Calu3 (cell line): ENCODE measurements around the gene MAMLD1. TPM values are rescaled to one million over a fixed set of nuclear protein-coding genes. Genes with fewer than 3 reads are reported as not detected.

ENCODE experiments used
- BruUV-seq: library from RNA; stranded (reverse); fragments of 400-500 nt; replicated peaks from 2 replicates; lab custom pipeline; 2021; lab: Mats Ljungman, UMichigan
- CTCF ChIA-PET: fragments of 300-600 bp; sonication (Branson Sonifier 250); formaldehyde crosslinking; loops from one replicate; lab custom pipeline; 2022; ENCODE audit warnings: antibody characterized with exemption; lab: Charles Lee
- DNase-seq: peaks from one replicate; pipeline ENCODE4 v3.0.0; 2022
- H3K27ac Mint-ChIP-seq: one replicate; pipeline ENCODE4 v1.8.0; 2022; ENCODE audit warnings: mixed read lengths; ENCODE audit not compliant: unreplicated experiment
- H3K27me3 Mint-ChIP-seq: one replicate; pipeline ENCODE4 v1.8.0; 2022; ENCODE audit warnings: mixed read lengths; ENCODE audit not compliant: unreplicated experiment
- H3K36me3 Mint-ChIP-seq: one replicate; pipeline ENCODE4 v1.8.0; 2022; ENCODE audit warnings: mild to moderate bottlenecking, moderate library complexity, mixed read lengths; ENCODE audit not compliant: insufficient read depth, unreplicated experiment
- H3K4me1 Mint-ChIP-seq: one replicate; pipeline ENCODE4 v1.8.0; 2022; ENCODE audit warnings: mild to moderate bottlenecking, low read depth, mixed read lengths; ENCODE audit not compliant: unreplicated experiment
- H3K4me3 Mint-ChIP-seq: one replicate; pipeline ENCODE4 v1.8.0; 2022; ENCODE audit warnings: mild to moderate bottlenecking, low read depth, moderate library complexity, mixed read lengths; ENCODE audit not compliant: unreplicated experiment
- H3K9me3 Mint-ChIP-seq: one replicate; pipeline ENCODE4 v1.8.0; 2022; ENCODE audit warnings: low read depth, mixed read lengths; ENCODE audit not compliant: unreplicated experiment
- CTCF ChIP-seq: fragments of 200-600 bp; IDR thresholded peaks from one replicate; pipeline ENCODE4 v1.8.0; 2022; ENCODE audit warnings: antibody characterized with exemption; ENCODE audit not compliant: unreplicated experiment
- intact Hi-C: fragments of 100-400 bp; cut with micrococcal nuclease; formaldehyde crosslinking; loops from one replicate; pipeline ENCODE4 v1.10.0; 2022; ENCODE audit not compliant: unreplicated experiment
- total RNA-seq: library from RNA; stranded (reverse); gene quantifications from 2 replicates; pipeline ENCODE4 v1.2.3, GENCODE V29; 2022

MAMLD1 gene
- total RNA-seq, 1 experiment from 2014 or later: 8.8 TPM

DNA sequence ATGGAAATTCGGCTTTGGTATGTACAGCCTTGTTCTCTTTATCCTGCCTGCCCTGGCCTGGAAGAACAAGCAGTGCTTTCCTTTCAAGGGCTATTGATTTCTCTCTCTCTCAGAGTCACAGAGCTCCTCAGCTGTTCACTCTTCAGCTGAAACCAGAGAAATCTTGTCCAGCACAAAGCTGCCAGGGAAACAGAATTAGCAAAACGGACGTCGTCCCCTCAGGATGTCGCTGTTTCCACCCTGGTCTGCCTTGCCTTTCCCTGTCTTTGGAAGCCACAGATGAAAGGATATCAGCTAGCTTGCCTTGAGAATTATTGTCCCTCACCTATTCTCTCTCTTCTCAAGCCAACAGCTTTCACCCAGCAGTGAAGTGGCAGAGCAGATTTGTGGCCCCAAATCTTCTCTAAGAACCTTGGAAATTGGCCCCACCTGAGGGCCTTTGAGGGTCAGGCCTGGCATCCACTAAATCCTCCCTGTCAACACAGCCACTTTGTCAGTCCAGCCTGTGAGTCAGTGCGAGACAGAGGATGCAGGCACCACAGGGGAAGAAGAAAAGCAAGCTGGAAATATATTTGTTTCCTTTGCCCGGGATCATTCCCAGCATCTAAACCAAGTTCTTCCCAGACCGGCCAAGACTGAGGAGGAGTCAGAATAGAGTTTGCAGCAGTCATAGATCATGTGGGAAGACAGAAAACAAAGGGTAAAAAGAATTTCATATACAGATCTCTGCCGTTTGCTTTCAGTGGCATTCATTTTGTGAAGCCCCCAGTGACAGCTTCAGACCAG lies 141.5 kb downstream of the MAMLD1 start:
- DNase-seq: no peak
- no peak for TF ChIP-seq CTCF
- no peaks in the 10 kb centered on the region for H3K36me3 Mint-ChIP-seq
- H3K4me3 Mint-ChIP-seq: no peak overlapping the region
- H3K9me3 Mint-ChIP-seq: no peaks in the 10 kb centered on the region
- no peaks in the 10 kb centered on the region for H3K4me1 Mint-ChIP-seq
- CTCF ChIA-PET: no interaction called here
- no peaks in the 10 kb centered on the region for H3K27me3 Mint-ChIP-seq
- intact Hi-C loops: no loop called here
- BruUV-seq: no TSS peak
- no peak overlapping the region for H3K27ac Mint-ChIP-seq

DNA sequence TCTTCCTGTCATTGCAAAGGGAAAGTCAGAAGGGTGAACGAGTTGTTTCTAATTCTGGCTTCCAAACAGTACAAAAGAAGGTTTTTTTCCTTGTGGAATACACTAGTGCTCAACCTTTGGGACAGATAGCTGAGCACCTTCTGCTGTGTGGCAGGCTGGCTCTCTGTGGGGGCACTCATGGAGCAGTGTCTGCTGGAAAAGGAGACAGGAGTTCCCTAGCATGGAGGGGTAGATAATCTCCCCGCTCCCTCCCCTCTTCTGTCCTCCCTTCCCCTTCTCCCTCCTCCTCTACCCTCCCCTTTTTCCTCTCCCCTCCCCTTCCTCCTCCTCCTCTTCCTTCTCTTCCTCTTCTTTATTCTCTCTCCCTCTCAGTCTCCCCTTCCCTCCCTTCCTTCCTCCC lies 142.9 kb downstream of the MAMLD1 start:
- H3K4me1 Mint-ChIP-seq: no peaks in the 10 kb centered on the region
- no TSS peak for BruUV-seq
- no peak overlapping the region for H3K4me3 Mint-ChIP-seq
- DNase-seq: no peak
- no peak for TF ChIP-seq CTCF
- no peaks in the 10 kb centered on the region for H3K36me3 Mint-ChIP-seq
- H3K9me3 Mint-ChIP-seq: no peaks in the 10 kb centered on the region
- H3K27me3 Mint-ChIP-seq: no peaks in the 10 kb centered on the region
- CTCF ChIA-PET: no interaction called here
- H3K27ac Mint-ChIP-seq: no peak overlapping the region
- intact Hi-C loops: no loop called here

- DNase-seq: no peak
- no peak overlapping the region for H3K4me3 Mint-ChIP-seq
- CTCF ChIA-PET: no interaction called here
- intact Hi-C loops: no loop called here
- H3K9me3 Mint-ChIP-seq: no peaks in the 10 kb centered on the region
- H3K4me1 Mint-ChIP-seq: no peaks in the 10 kb centered on the region
- no TSS peak for BruUV-seq
- no peak overlapping the region for H3K27ac Mint-ChIP-seq
- no peak for TF ChIP-seq CTCF
- H3K36me3 Mint-ChIP-seq: no peaks in the 10 kb centered on the region
- no peaks in the 10 kb centered on the region for H3K27me3 Mint-ChIP-seq
These were observed 143.4 kb downstream of the MAMLD1 start for GRCh38 chrX:150506486-150506885.

- Mint-ChIP-seq H3K27ac (no peak overlapping the region), H3K9me3 (no peaks in the 10 kb centered on the region), H3K36me3 (no peaks in the 10 kb centered on the region), H3K4me3 (no peak overlapping the region), H3K27me3 (no peaks in the 10 kb centered on the region), H3K4me1 (no peaks in the 10 kb centered on the region)
- no peak for DNase-seq
- no peak for TF ChIP-seq CTCF
- CTCF ChIA-PET: no interaction called here
- intact Hi-C loops: no loop called here
- no TSS peak for BruUV-seq
These were observed 144.2 kb downstream of the MAMLD1 start for GRCh38 chrX:150507251-150507856.
